ENCODE measurements around the gene ZNF432.

DNA sequence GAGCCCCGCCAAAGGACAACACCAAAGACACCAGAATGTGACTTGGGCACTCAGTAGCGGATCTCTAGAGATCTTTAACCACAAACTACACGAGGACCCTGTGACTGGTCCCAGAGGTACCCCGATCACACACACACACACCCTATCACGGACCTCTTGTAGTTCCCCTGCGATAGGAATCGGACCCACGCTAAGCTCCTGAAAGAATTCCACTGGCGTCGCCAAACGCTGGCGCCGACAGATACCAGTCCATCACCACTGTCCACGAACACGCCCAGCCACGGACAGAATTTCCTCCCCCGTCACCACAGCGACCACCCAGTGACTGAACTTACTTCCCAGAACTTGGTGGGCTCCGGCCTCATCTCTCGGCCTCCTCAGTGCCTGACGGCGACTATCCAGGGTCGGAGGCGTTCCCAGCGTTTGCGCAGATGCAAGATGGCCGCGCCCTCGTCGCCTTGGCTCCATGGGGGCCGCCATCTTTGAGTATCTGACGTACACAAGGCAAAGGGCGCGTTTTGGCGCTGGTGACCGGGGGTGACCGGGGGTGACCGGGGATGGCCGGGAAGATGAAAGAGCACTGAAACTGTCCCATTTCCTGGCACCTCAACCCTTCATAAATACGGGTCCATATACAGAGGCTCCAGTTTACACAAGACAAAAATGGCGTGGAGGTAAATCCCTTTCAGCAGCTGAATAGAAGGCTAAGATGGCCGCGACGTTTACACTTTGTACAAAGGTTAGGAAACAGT, 40.7 kb downstream of the ZNF432 start, which contains the start of gene ZNF615:
- TF ChIP-seq TGIF2 (CRISPR knock-in tag; IDR thresholded peaks at IDR 0.05) (no peak), MXI1 (IDR thresholded peaks at IDR 0.05; ENCODE audit: borderline replicate concordance, low read depth, low read length) (no peak), EHMT2 (IDR thresholded peaks at IDR 0.05; ENCODE audit: borderline replicate concordance, low read depth, low read length) (peak; percentile 41; the same call in 1 of the 2 replicates)
